A673 (cell line): Measurements from ENCODE around the gene TIMM17B. TPM values are rescaled to one million over a fixed set of nuclear protein-coding genes. Genes with fewer than 3 reads are reported as not detected.

Source experiments
- Bru-seq: library from RNA; stranded (reverse); fragments of 400-500 nt; gene quantifications from one replicate; lab custom pipeline; 2021; lab: Mats Ljungman, UMichigan
- BruChase-seq, 2 experiments: library from RNA; stranded (reverse); fragments of 400-500 nt; gene quantifications; one replicate each; lab custom pipeline; 2021; lab: Mats Ljungman, UMichigan
- BruUV-seq: library from RNA; stranded (reverse); fragments of 400-500 nt; replicated peaks from 2 replicates; lab custom pipeline; 2021; lab: Mats Ljungman, UMichigan
- CTCF ChIA-PET: fragments of 300-600 bp; sonication (Branson Sonifier 250); formaldehyde crosslinking; loops from one replicate; lab custom pipeline; 2022; ENCODE audit warnings: antibody characterized with exemption; lab: Charles Lee
- POLR2A ChIA-PET: fragments of 300-600 bp; sonication (Branson Sonifier 250); formaldehyde crosslinking; loops from one replicate; lab custom pipeline; 2022; ENCODE audit warnings: antibody characterized with exemption; ENCODE audit not compliant: low non-redundant PET; lab: Charles Lee
- DNase-seq: peaks from one replicate; pipeline ENCODE4 v3.0.0-alpha.2; 2015; ENCODE audit warnings: low spot score
- H3K27ac ChIP-seq: fragments of 200-600 bp; sonication (generic); 2 replicates; pipeline ENCODE4 v1.5.1; 2016; ENCODE audit warnings: mixed run types, low read depth, mild to moderate bottlenecking, mixed read lengths, antibody characterized with exemption, low read length; ENCODE audit not compliant: poor library complexity, severe bottlenecking
- H3K27me3 ChIP-seq: fragments of 200-600 bp; sonication (generic); replicated peaks from 2 replicates; pipeline ENCODE4 v1.6.1; 2017; ENCODE audit warnings: mixed run types, low read depth, mild to moderate bottlenecking, mixed read lengths, antibody characterized with exemption, low read length; ENCODE audit not compliant: insufficient read depth, poor library complexity
- H3K36me3 ChIP-seq: fragments of 200-600 bp; sonication (generic); 2 replicates; pipeline ENCODE4 v1.6.1; 2016; ENCODE audit warnings: mixed run types, mild to moderate bottlenecking, mixed read lengths, antibody characterized with exemption, low read length; ENCODE audit not compliant: insufficient read depth, poor library complexity, severe bottlenecking
- H3K4me1 ChIP-seq: fragments of 200-600 bp; sonication (generic); 2 replicates; pipeline ENCODE4 v1.6.1; 2017; ENCODE audit warnings: mixed run types, mild to moderate bottlenecking, mixed read lengths, antibody characterized with exemption, low read length; ENCODE audit not compliant: insufficient read depth, poor library complexity, severe bottlenecking
- H3K4me3 ChIP-seq: fragments of 200-600 bp; sonication (generic); 2 replicates; pipeline ENCODE4 v1.5.1; 2016; ENCODE audit warnings: low read depth, mixed run types, mild to moderate bottlenecking, mixed read lengths, low read length; ENCODE audit not compliant: poor library complexity, severe bottlenecking
- H3K9me3 ChIP-seq: fragments of 200-600 bp; sonication (generic); 2 replicates; pipeline ENCODE4 v1.6.1; 2016; ENCODE audit warnings: mixed run types, low read depth, mild to moderate bottlenecking, mixed read lengths, antibody characterized with exemption, low read length; ENCODE audit not compliant: poor library complexity, severe bottlenecking
- CTCF ChIP-seq: fragments of 300-800, 200-600 bp; sonication (generic); conservative IDR thresholded peaks from 2 replicates; pipeline ENCODE4 v1.5.1; 2017; ENCODE audit warnings: low read depth, mild to moderate bottlenecking, antibody characterized with exemption, low read length, moderate library complexity, mixed read lengths
- EZH2 ChIP-seq: fragments of 200-600 bp; sonication (generic); IDR thresholded peaks from 2 replicates; pipeline ENCODE4 v1.6.1; 2017; ENCODE audit warnings: borderline replicate concordance, low read depth, mild to moderate bottlenecking, mixed read lengths, antibody characterized with exemption, low read length; ENCODE audit not compliant: poor library complexity, severe bottlenecking
- intact Hi-C: fragments of 100-400 bp; cut with micrococcal nuclease; formaldehyde crosslinking; loops from one replicate; pipeline ENCODE4 v1.10.0; 2022; ENCODE audit not compliant: unreplicated experiment
- long read RNA-seq: library from polyadenylated mRNA; stranded (forward); transcript quantifications from one replicate; pipeline ENCODE4 v2.0.0, GENCODE V29; 2022
- total RNA-seq: library from RNA; stranded (reverse); gene quantifications from 2 replicates; pipeline ENCODE4 v1.2.3, GENCODE V29; 2021

Gene TIMM17B
- total RNA-seq (60.8 and 72.4 TPM in 2 replicates), Bru-seq, nascent RNA (percentile 67 among the genes with signal in this experiment), BruChase-seq, experiment 1, labeled RNA remaining after a 2-hour chase (percentile 56 among the genes with signal in this experiment), BruChase-seq, experiment 2, labeled RNA remaining after a 6-hour chase (percentile 63 among the genes with signal in this experiment)
- long read RNA-seq, transcript TIMM17B-204 (7 exons, 964 nt): major isoform, 7 of 72 reads
- long read RNA-seq, partial matches to known transcripts: 57 of 72 reads
- long read RNA-seq, other reads (novel, unspliced or antisense): 8 of 72 reads

- TF ChIP-seq CTCF (no peak), EZH2 (no peak)
- Histone ChIP-seq H3K9me3 (no peaks in the 10 kb centered on the region), H3K27me3 (no peaks in the 10 kb centered on the region), H3K4me1 (peaks cover 5% of the 10 kb centered on the region), H3K27ac (peak within 1 kb of the TSS; percentile 94), H3K4me3 (peak within 1 kb of the TSS; percentile 70), H3K36me3 (peaks cover 9% of the 10 kb centered on the region)
- BruUV-seq: no TSS peak
- CTCF ChIA-PET: interaction anchor here (0.5 kb wide), 1 partner anchor 206 kb away, joined by 3 read pairs; no protein-coding TSS in a partner anchor
- peak; percentile 95 for DNase-seq
- POLR2A ChIA-PET: interaction anchor here (0.6 kb wide), 1 partner anchor 158 kb away, joined by 3 read pairs; no protein-coding TSS in a partner anchor
- intact Hi-C loops: loop anchor here (10.0 kb wide), 1 partner anchor 93 kb away; the partner anchor contains the start of gene HDAC6
Measured at GRCh38 chrX:48897625-48898306, at the start of gene TIMM17B, which contains the start of gene PQBP1. TIMM17B (minus strand) TSS chrX:48897768; CDS start chrX:48897749, 19 bp downstream. PQBP1 (plus strand) TSS chrX:48897930; CDS start chrX:48898510, 580 bp downstream.

- ChIA-PET POLR2A (interaction anchor here (0.6 kb wide), 1 partner anchor 52 kb away, joined by 4 read pairs; no protein-coding TSS in a partner anchor), CTCF (interaction anchor here (0.6 kb wide), 1 partner anchor 297 kb away, joined by 3 read pairs; no protein-coding TSS in a partner anchor)
- Histone ChIP-seq H3K36me3 (no peaks in the 10 kb centered on the region), H3K4me3 (no peak overlapping the region), H3K27me3 (no peaks in the 10 kb centered on the region), H3K9me3 (no peaks in the 10 kb centered on the region), H3K4me1 (no peaks in the 10 kb centered on the region), H3K27ac (no peak overlapping the region)
- no TSS peak for BruUV-seq
- peak; percentile 43 for DNase-seq
- intact Hi-C loops: loop anchor here (10.0 kb wide), 1 partner anchor 141 kb away; the partner anchor contains the start of gene HDAC6
- TF ChIP-seq EZH2 (no peak), CTCF (peak; percentile 84)
Measured at GRCh38 chrX:48945517-48946348, 48.2 kb upstream of the TIMM17B start.

GRCh38 chrX:48942895-48943294, 45.3 kb upstream of the TIMM17B start:
- BruUV-seq: no TSS peak
- Histone ChIP-seq H3K4me3 (no peak overlapping the region), H3K27me3 (no peaks in the 10 kb centered on the region), H3K9me3 (no peaks in the 10 kb centered on the region), H3K27ac (no peak overlapping the region), H3K4me1 (no peaks in the 10 kb centered on the region), H3K36me3 (no peaks in the 10 kb centered on the region)
- ChIA-PET POLR2A (no interaction called here), CTCF (no interaction called here)
- no peak for DNase-seq
- intact Hi-C loops: loop anchor here (10.0 kb wide), 1 partner anchor 138 kb away; the partner anchor contains the start of gene HDAC6
- TF ChIP-seq CTCF (no peak), EZH2 (no peak)
